Umbilical cord (tissue), 2 donors: ENCODE measurements around the gene ZFAND2B. TPM values are rescaled to one million over a fixed set of nuclear protein-coding genes. Genes with fewer than 3 reads are reported as not detected.
"Not testable (repeated sequence)": the region's sequence is repeated elsewhere in the genome, so short reads cannot be mapped to it uniquely, and the experiment has no call there.

Experiments
- DNase-seq: peaks from one replicate; pipeline ENCODE4 v3.0.0-alpha.2; 2015; ENCODE audit warnings: low spot score
- total RNA-seq: library from RNA; depleted of rRNA; stranded (reverse); fragments of >200 nt; gene quantifications from one replicate; pipeline ENCODE4 v1.2.3, GENCODE V29; 2014; ENCODE audit warnings: low replicate concordance; ENCODE audit not compliant: insufficient read depth

ZFAND2B gene
- total RNA-seq, 1 donor from 2014 or later, result 20.5 TPM

DNA sequence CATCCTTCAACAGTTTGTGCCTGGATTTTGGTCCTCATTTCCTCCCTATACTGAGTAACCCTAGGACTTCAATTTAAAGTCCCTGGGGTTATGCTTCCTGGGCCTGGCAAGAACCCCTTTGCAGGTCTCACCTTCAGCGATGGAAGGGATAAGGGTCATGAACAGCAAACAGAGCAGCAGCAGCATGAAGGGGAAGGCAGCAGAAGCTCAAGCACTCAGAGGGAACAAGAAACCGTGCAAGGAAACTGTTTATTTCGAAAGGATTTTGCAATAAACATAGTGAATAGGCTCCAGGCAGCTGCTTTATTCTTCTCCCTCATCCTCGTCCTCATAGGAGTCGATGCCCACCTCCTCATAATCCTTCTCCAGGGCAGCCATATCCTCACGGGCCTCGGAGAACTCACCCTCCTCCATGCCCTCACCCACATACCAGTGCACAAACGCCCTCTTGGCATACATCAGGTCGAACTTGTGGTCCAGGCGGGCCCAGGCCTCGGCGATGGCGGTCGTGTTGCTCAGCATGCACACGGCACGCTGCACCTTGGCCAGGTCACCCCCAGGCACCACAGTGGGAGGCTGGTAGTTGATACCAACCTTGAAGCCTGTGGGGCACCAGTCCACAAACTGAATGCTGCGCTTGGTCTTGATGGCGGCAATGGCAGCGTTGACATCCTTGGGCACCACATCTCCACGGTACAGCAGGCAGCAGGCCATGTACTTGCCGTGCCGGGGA is 43.6 kb downstream of the ZFAND2B start:
- no peak for DNase-seq

DNA sequence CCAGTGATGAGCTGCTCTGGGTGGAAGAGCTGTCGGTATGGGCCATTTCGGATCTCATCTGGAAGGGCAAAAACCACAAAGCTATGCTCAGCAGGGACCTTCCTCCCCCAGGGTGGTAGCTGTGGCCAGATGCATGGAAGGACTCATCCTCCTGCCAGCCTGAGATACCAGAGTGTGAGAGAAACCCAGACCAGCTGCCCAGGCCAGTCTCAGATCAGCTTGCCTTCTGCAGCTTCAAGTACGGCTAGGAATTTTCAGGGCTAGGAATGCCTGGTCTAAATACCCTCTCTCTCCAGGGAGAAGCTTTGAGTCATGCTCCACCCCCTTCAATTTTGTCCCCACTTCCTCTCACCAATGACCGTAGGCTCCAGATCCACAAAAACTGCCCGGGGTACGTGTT is 45.1 kb downstream of the ZFAND2B start:
- DNase-seq, result no peak

GRCh38 chr2:219252084-219252483 is 45.5 kb downstream of the ZFAND2B start:
- DNase-seq, result no peak

DNA sequence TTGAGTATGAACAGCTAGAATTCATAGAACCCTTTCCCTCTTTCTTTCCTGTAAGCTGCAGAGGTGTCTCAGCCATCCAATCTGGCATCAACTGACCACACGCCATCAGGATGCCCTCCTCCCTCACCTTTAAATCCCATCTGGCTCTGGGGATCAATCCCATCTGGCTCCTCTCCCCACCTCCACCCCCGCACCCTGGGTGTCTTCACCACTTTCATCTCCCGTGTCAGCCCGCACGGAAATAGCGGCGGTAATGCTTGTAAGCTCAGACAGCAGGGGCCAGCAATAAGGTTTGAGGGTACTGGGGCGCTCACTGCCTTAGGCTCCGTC is 46.0 kb downstream of the ZFAND2B start:
- DNase-seq, result no peak

DNA sequence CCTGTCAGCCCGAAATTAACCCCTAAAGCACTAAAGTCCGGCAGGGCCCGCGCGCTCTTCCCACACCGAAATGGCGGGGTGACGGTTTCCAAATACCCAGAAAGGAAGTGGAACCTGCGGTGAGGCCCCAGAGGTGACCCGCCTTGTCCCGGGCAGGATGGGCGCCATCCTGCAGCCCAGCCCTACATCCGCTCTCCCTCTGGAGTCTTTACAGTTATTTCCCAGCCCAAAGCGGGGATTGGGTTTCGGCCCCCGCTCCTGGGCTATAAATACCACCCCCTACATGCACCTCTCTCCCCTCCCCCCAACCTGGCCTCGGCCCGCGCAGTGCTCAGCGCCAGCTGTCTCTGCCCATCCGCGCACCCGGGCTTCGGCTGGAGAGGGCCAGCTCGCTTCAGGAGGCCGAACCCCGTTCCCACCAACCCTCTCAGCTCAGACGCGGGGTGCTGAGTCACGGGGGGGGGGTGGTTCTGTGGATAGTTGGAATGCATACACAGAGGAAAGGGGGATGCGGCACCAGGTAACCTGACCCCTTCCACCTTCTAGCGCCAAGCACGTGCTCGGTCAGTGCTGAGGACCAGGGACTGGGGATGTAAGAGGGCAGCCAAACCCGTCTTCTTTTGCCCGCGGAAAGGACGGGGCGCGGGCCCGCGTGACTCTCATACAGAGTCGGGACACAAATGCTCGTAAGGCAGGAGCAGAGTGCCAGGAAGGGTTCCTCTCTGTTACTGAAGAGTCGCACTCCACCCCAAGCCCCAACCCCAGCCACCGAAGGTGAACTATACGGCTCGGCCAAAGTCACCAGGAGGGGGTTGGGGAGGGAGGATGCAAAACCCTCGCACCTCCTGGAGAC is 46.5 kb downstream of the ZFAND2B start, which contains the start of gene TUBA4B:
Gene TUBA4B (plus strand): TSS at position 344 of the 853 bp plus-strand sequence. CDS start 165 bp downstream, at position 509.
- no peak for DNase-seq

DNA sequence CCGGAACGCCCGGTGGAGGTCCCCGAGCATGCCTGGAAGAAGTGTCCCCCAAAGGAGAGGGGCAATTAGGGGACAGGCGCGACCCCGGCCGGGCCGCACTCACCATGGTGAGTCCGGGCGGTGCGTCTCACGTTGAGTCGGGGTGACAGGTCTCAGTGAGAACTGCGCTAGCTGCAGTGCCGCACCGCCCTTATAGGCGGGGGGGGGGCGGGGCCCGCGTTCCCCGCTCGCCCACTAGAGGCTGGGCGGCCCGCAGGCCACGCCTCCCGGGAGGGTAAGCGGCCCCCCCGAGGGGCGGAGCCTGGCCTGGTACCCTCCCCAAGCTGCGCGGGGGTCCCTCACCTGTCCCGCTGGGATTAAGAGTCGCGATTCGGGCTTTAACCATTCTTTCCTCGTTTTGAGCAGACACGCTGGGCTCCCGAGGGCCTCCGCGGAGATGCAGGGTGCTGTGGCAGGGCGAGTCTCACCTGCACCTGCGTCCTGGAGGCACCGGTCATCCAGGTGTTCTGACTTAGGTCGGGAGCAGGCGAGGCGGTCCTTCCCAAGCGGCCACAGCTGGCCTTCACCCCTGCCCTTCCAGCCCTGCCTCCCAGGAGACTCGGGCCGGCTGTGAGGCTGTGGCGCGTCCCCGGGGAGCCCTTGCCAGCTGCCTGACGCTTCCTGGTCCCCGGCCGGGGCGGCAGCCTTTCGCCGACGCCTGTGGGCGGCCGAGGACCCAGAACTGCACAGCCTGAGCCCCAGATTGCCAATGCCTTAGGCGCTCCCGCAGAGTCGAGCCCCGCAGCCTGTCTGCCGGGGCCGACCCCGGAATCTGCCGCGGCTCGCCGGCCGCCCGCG is 47.4 kb downstream of the ZFAND2B start, which contains the start of gene TUBA4A:
Gene TUBA4A (minus strand): TSS at position 166 of the 837 bp plus-strand sequence. CDS start 60 bp downstream, at position 106.
- peak; percentile 58 for DNase-seq

DNA sequence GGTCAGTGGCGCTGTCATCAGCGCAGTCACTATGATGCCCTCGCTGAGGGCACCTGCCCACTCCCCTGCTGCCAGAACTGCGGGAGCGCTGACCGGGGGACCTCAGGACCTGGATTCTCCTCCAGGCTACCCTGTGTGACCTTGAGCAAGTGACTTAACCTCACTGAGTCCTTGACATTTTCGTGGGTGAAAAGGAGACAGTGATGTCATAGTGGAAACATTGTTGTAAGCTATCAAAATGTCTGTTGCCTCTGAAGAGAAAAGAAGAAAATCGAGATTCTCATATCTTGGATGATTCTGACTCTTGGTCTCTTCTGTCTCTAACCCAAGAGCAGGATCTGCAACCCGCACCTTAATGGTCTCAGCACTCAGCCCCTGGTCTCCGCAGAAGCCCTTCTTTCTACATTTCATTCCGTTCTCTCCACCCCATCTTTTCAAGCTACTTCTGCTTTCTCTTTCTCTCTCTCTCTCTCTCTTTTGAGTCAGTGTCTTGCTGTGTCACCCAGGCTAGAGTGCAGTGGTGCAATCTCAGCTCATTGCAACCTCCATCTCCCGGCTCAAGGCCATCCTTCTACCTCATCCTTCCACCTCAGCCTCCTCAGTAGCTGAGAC is 48.1 kb downstream of the ZFAND2B start:
- no peak for DNase-seq

- not testable (repeated sequence) for DNase-seq
Measured at GRCh38 chr2:219258942-219259341, 52.4 kb downstream of the ZFAND2B start.

Other genes starting within 250 kb of the ZFAND2B start
- gene CDK5R2, start 247.1 kb upstream of the ZFAND2B start, total RNA-seq, result not detected
- gene FEV, start 221.6 kb upstream of the ZFAND2B start, total RNA-seq, result not detected
- not detected for gene CRYBA2, start 213.4 kb upstream of the ZFAND2B start, total RNA-seq
- gene CFAP65, start 165.3 kb upstream of the ZFAND2B start, total RNA-seq, result 2.9 TPM
- not detected for gene IHH, start 145.9 kb upstream of the ZFAND2B start, total RNA-seq
- 13.0 TPM for gene NHEJ1, start 46.0 kb upstream of the ZFAND2B start, total RNA-seq
- not detected for gene SLC23A3, start 36.8 kb upstream of the ZFAND2B start, total RNA-seq
- gene CNPPD1, start 29.9 kb upstream of the ZFAND2B start, total RNA-seq, result 20.5 TPM
- 40.9 TPM for gene RETREG2, start 28.5 kb upstream of the ZFAND2B start, total RNA-seq
- gene ABCB6, start 12.2 kb downstream of the ZFAND2B start, total RNA-seq, result 34.2 TPM
- 83.3 TPM for gene ATG9A, start 22.9 kb downstream of the ZFAND2B start, total RNA-seq
- 27.9 TPM for gene ANKZF1, start 23.0 kb downstream of the ZFAND2B start, total RNA-seq
- 12.0 TPM for gene GLB1L, start 38.7 kb downstream of the ZFAND2B start, total RNA-seq
- 24.1 TPM for gene STK16, start 38.7 kb downstream of the ZFAND2B start, total RNA-seq
- 0.72 TPM for gene TUBA4B, start 46.5 kb downstream of the ZFAND2B start, total RNA-seq
- 21.7 TPM for gene TUBA4A, start 47.1 kb downstream of the ZFAND2B start, total RNA-seq
- gene DNAJB2, start 72.6 kb downstream of the ZFAND2B start, total RNA-seq, result 45.0 TPM
- 5.5 TPM for gene PTPRN, start 102.6 kb downstream of the ZFAND2B start, total RNA-seq
- not detected for gene RESP18, start 126.0 kb downstream of the ZFAND2B start, total RNA-seq
- gene DNPEP, start 181.1 kb downstream of the ZFAND2B start, total RNA-seq, result 26.0 TPM
- gene DES, start 211.6 kb downstream of the ZFAND2B start, total RNA-seq, result 2,247 TPM
- gene SPEG, start 228.1 kb downstream of the ZFAND2B start, total RNA-seq, result 61.9 TPM